IMR-90 (cell line): ENCODE measurements around the gene POLR2L. TPM values are rescaled to one million over a fixed set of nuclear protein-coding genes. Genes with fewer than 3 reads are reported as not detected.

Experiments used
- CTCF ChIP-seq: conservative IDR thresholded peaks from 2 replicates; pipeline ENCODE4 v1.5.1; 2012; ENCODE audit warnings: mild to moderate bottlenecking, low read depth, low read length, improper control_type of control experiment
- MAFK ChIP-seq: IDR thresholded peaks from 2 replicates; pipeline ENCODE4 v1.6.1; 2012; ENCODE audit warnings: low read depth, low read length, improper control_type of control experiment
- NFE2L2 ChIP-seq: fragments of 150-350 bp; IDR thresholded peaks from 2 replicates; pipeline ENCODE4 v1.6.1; 2016; ENCODE audit warnings: low read depth, mild to moderate bottlenecking, low read length
- RAD21 ChIP-seq: IDR thresholded peaks from 2 replicates; pipeline ENCODE4 v1.6.1; 2012; ENCODE audit warnings: low read length, improper control_type of control experiment
- polyA plus RNA-seq, 3 experiments: library from polyadenylated mRNA; depleted of rRNA; stranded (reverse); fragments of >200 nt; gene quantifications; 2 replicates each; pipeline ENCODE4 v1.2.3, GENCODE V29; 2012; ENCODE audit warnings: low replicate concordance in 1 of 3
- total RNA-seq: library from RNA; depleted of rRNA; stranded (reverse); fragments of >200 nt; gene quantifications from 2 replicates; pipeline ENCODE4 v1.2.3, GENCODE V29; 2012

The POLR2L gene
- total and polyA plus RNA-seq, 2 of the 4 experiments (the other 2 are of a cell fraction) = 44.4 to 416 TPM

- TF ChIP-seq NFE2L2 = no peak
- TF ChIP-seq RAD21 = no peak
- no peak for TF ChIP-seq MAFK
- no peak for TF ChIP-seq CTCF
Measured at GRCh38 chr11:821512-822371, 20.6 kb downstream of the POLR2L start (continued).
